ENCODE measurements around the gene TFF1.

DNA sequence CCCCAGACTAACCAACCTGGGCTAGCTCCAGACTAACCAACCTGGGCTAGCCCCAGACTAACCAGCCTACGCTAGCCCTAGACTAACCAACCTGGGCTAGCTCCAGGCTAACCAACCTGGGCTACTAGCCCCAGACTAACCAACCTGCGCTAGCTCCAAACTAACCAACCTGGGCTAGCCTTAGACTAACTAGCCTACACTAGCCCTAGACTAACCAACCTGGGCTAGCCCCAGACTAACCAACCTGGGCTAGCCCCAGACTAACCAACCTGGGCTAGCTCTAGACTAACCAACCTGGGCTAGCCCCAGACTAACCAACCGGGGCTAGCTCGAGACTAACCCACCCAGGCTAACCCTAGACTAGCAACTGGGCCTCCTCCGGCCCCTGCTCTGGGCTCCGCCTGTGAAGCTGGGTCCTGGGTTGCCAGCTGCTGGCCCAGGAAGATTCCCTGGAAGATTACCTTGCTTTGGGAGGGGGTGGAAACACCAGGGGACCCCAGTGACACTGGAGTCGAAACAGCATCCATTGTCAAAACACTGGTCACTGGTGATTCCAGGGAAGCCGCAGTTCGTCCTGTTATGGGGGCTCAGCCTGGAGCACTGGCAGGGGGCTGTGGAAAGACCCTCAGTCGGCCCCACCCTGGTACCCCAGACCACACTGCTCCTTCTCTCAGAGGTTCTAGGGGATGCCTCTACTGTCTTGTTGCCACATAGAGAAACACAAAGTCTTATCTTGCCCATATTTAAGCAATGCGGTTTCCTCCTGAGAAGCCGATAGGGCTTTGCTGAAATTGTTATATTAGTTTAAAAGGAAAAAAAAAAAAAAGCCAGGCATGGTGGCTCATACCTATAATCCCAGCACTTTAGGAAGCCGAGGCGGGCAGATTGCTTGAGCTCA, 16.7 kb downstream of the TFF1 start:
- TF ChIP-seq POLR2A (IDR thresholded peaks at IDR 0.05): no peak
- TF ChIP-seq, protein P1, sequence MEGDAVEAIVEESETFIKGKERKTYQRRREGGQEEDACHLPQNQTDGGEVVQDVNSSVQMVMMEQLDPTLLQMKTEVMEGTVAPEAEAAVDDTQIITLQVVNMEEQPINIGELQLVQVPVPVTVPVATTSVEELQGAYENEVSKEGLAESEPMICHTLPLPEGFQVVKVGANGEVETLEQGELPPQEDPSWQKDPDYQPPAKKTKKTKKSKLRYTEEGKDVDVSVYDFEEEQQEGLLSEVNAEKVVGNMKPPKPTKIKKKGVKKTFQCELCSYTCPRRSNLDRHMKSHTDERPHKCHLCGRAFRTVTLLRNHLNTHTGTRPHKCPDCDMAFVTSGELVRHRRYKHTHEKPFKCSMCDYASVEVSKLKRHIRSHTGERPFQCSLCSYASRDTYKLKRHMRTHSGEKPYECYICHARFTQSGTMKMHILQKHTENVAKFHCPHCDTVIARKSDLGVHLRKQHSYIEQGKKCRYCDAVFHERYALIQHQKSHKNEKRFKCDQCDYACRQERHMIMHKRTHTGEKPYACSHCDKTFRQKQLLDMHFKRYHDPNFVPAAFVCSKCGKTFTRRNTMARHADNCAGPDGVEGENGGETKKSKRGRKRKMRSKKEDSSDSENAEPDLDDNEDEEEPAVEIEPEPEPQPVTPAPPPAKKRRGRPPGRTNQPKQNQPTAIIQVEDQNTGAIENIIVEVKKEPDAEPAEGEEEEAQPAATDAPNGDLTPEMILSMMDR (IDR thresholded peaks at IDR 0.05): no peak
